ENCODE measurements around the gene EPHB3.

The EPHB3 gene

GRCh38 chr3:184596233-184596632, 34.6 kb downstream of the EPHB3 start:
- H2BK15ac ChIP-seq (ENCODE audit: low read length) = no peak overlapping the region
- no peaks in the 10 kb centered on the region for H3K36me3 ChIP-seq (replicated peaks in 1 of 2; ENCODE audit: control insufficient read depth in 2 of 2, insufficient read depth in 2 of 2, low read length in 2 of 2)
- H3K9ac ChIP-seq (ENCODE audit: low read depth, low read length, poor library complexity) = no peak overlapping the region
- no peak for DNase-seq (ENCODE audit: low spot score)
- H2BK120ac ChIP-seq (ENCODE audit: low read depth, low read length) = no peak overlapping the region
- H3K14ac ChIP-seq (ENCODE audit: low read length) = no peak overlapping the region
- no peak overlapping the region for H3K4me3 ChIP-seq (ENCODE audit: low read length in 2 of 2)
- peaks cover 31 to 34% of the 10 kb centered on the region in 2 donors for H3K4me1 ChIP-seq (ENCODE audit: control insufficient read depth in 2 of 2, insufficient read depth in 1 of 2, low read depth in 1 of 2, low read length in 2 of 2)
- H3K9me3 ChIP-seq (replicated peaks in 1 of 2; ENCODE audit: control insufficient read depth in 2 of 2, insufficient read depth in 1 of 2, low read depth in 1 of 2, low read length in 2 of 2) = no peaks in the 10 kb centered on the region
- peak overlapping the region; percentile 49 for H2AK5ac ChIP-seq (ENCODE audit: low read depth, low read length)
- H4K91ac ChIP-seq (ENCODE audit: low read depth, low read length, poor library complexity) = no peak overlapping the region
- no peak overlapping the region for H3K23ac ChIP-seq (ENCODE audit: low read depth, low read length, poor library complexity)
- H3K27me3 ChIP-seq (ENCODE audit: control insufficient read depth in 3 of 3, insufficient read depth in 3 of 3, low read depth in 1 of 3, low read length in 3 of 3) = peaks cover 0 to 27% (median 6%) of the 10 kb centered on the region in 3 experiments
- no peak overlapping the region for H2BK5ac ChIP-seq (ENCODE audit: low read length)
- H3K79me1 ChIP-seq (ENCODE audit: low read depth, low read length) = no peaks in the 10 kb centered on the region
- peak overlapping the region; percentile 66 for H3K18ac ChIP-seq (ENCODE audit: low read length)
- no peak overlapping the region for H4K8ac ChIP-seq (ENCODE audit: low read depth, low read length)
- no CpG with 5 or more reads among the region's 5 CpGs for WGBS, 2 donors (ENCODE audit: extremely low coverage in 2 of 2, insufficient read length in 2 of 2, insufficient replicate concordance in 1 of 2)
- H3K4me2 ChIP-seq (ENCODE audit: insufficient read depth, low read length, poor library complexity, severe bottlenecking) = no peak overlapping the region
- H3K4ac ChIP-seq (ENCODE audit: low read length) = no peak overlapping the region
- no peak overlapping the region for H2AFZ ChIP-seq (ENCODE audit: low read length)
- H3K27ac ChIP-seq (replicated peaks; ENCODE audit: low read length) = no peak overlapping the region
- peak overlapping the region; percentile 48 for H2BK12ac ChIP-seq (ENCODE audit: low read length)

GRCh38 chr3:184596886-184597575, 35.4 kb downstream of the EPHB3 start:
- Histone ChIP-seq H2BK15ac (ENCODE audit: low read length) (no peak overlapping the region), H3K4me2 (ENCODE audit: insufficient read depth, low read length, poor library complexity, severe bottlenecking) (no peak overlapping the region), H3K4ac (ENCODE audit: low read length) (no peak overlapping the region), H2BK12ac (ENCODE audit: low read length) (no peak overlapping the region), H3K23ac (ENCODE audit: low read depth, low read length, poor library complexity) (no peak overlapping the region), H3K9me3 (replicated peaks in 1 of 2; ENCODE audit: control insufficient read depth in 2 of 2, insufficient read depth in 1 of 2, low read depth in 1 of 2, low read length in 2 of 2) (no peaks in the 10 kb centered on the region), H2AK5ac (ENCODE audit: low read depth, low read length) (peak overlapping the region; percentile 0), H3K27ac (replicated peaks; ENCODE audit: low read length) (no peak overlapping the region), H3K18ac (ENCODE audit: low read length) (no peak overlapping the region), H2BK120ac (ENCODE audit: low read depth, low read length) (no peak overlapping the region), H3K79me1 (ENCODE audit: low read depth, low read length) (no peaks in the 10 kb centered on the region), H3K14ac (ENCODE audit: low read length) (no peak overlapping the region), H3K4me3 (ENCODE audit: low read length in 2 of 2) (no peak overlapping the region), H3K36me3 (replicated peaks in 1 of 2; ENCODE audit: control insufficient read depth in 2 of 2, insufficient read depth in 2 of 2, low read length in 2 of 2) (no peaks in the 10 kb centered on the region), H2AFZ (ENCODE audit: low read length) (no peak overlapping the region), H4K91ac (ENCODE audit: low read depth, low read length, poor library complexity) (no peak overlapping the region), H2BK5ac (ENCODE audit: low read length) (no peak overlapping the region), H3K4me1 (ENCODE audit: control insufficient read depth in 2 of 2, insufficient read depth in 1 of 2, low read depth in 1 of 2, low read length in 2 of 2) (peaks cover 33 to 35% of the 10 kb centered on the region in 2 donors), H3K9ac (ENCODE audit: low read depth, low read length, poor library complexity) (no peak overlapping the region), H3K27me3 (ENCODE audit: control insufficient read depth in 3 of 3, insufficient read depth in 3 of 3, low read depth in 1 of 3, low read length in 3 of 3) (peaks cover 0 to 30% (median 9%) of the 10 kb centered on the region in 3 experiments), H4K8ac (ENCODE audit: low read depth, low read length) (no peak overlapping the region)
- DNase-seq (ENCODE audit: low spot score) = no peak
- whole genome bisulfite sequencing, 2 donors (ENCODE audit: extremely low coverage in 2 of 2, insufficient read length in 2 of 2, insufficient replicate concordance in 1 of 2) = no CpG with 5 or more reads among the region's 6 CpGs

GRCh38 chr3:184597829-184598573, 36.4 kb downstream of the EPHB3 start:
- peak overlapping the region; percentile 41 for H2AK5ac ChIP-seq (ENCODE audit: low read depth, low read length)
- H3K4me2 ChIP-seq (ENCODE audit: insufficient read depth, low read length, poor library complexity, severe bottlenecking) = no peak overlapping the region
- no CpG with 5 or more reads among the region's 20 CpGs for WGBS, 2 donors (ENCODE audit: extremely low coverage in 2 of 2, insufficient read length in 2 of 2, insufficient replicate concordance in 1 of 2)
- H3K18ac ChIP-seq (ENCODE audit: low read length) = peak overlapping the region; percentile 62
- H2AFZ ChIP-seq (ENCODE audit: low read length) = no peak overlapping the region
- no peak for DNase-seq (ENCODE audit: low spot score)
- H3K4me3 ChIP-seq (ENCODE audit: low read length in 2 of 2) = peak overlapping the region in 1 of 2 donors; percentile 20
- H3K23ac ChIP-seq (ENCODE audit: low read depth, low read length, poor library complexity) = peak overlapping the region; percentile 37
- H4K91ac ChIP-seq (ENCODE audit: low read depth, low read length, poor library complexity) = no peak overlapping the region
- H2BK5ac ChIP-seq (ENCODE audit: low read length) = no peak overlapping the region
- H3K9me3 ChIP-seq (replicated peaks in 1 of 2; ENCODE audit: control insufficient read depth in 2 of 2, insufficient read depth in 1 of 2, low read depth in 1 of 2, low read length in 2 of 2) = no peaks in the 10 kb centered on the region
- H2BK120ac ChIP-seq (ENCODE audit: low read depth, low read length) = peak overlapping the region; percentile 24
- peaks cover 29 to 33% of the 10 kb centered on the region in 2 donors for H3K4me1 ChIP-seq (ENCODE audit: control insufficient read depth in 2 of 2, insufficient read depth in 1 of 2, low read depth in 1 of 2, low read length in 2 of 2)
- peak overlapping the region; percentile 28 for H2BK15ac ChIP-seq (ENCODE audit: low read length)
- H2BK12ac ChIP-seq (ENCODE audit: low read length) = peak overlapping the region; percentile 35
- no peak overlapping the region for H3K9ac ChIP-seq (ENCODE audit: low read depth, low read length, poor library complexity)
- no peaks in the 10 kb centered on the region for H3K79me1 ChIP-seq (ENCODE audit: low read depth, low read length)
- no peak overlapping the region for H3K14ac ChIP-seq (ENCODE audit: low read length)
- H3K27ac ChIP-seq (replicated peaks; ENCODE audit: low read length) = no peak overlapping the region
- peaks cover 0 to 30% (median 9%) of the 10 kb centered on the region in 3 experiments for H3K27me3 ChIP-seq (ENCODE audit: control insufficient read depth in 3 of 3, insufficient read depth in 3 of 3, low read depth in 1 of 3, low read length in 3 of 3)
- no peak overlapping the region for H4K8ac ChIP-seq (ENCODE audit: low read depth, low read length)
- H3K36me3 ChIP-seq (replicated peaks in 1 of 2; ENCODE audit: control insufficient read depth in 2 of 2, insufficient read depth in 2 of 2, low read length in 2 of 2) = no peaks in the 10 kb centered on the region
- H3K4ac ChIP-seq (ENCODE audit: low read length) = no peak overlapping the region

GRCh38 chr3:184598574-184598927, 37.0 kb downstream of the EPHB3 start:
- H3K36me3 ChIP-seq (replicated peaks in 1 of 2; ENCODE audit: control insufficient read depth in 2 of 2, insufficient read depth in 2 of 2, low read length in 2 of 2) = no peaks in the 10 kb centered on the region
- no peak overlapping the region for H3K4me2 ChIP-seq (ENCODE audit: insufficient read depth, low read length, poor library complexity, severe bottlenecking)
- H3K9ac ChIP-seq (ENCODE audit: low read depth, low read length, poor library complexity) = no peak overlapping the region
- H3K9me3 ChIP-seq (replicated peaks in 1 of 2; ENCODE audit: control insufficient read depth in 2 of 2, insufficient read depth in 1 of 2, low read depth in 1 of 2, low read length in 2 of 2) = no peaks in the 10 kb centered on the region
- no peak overlapping the region for H4K8ac ChIP-seq (ENCODE audit: low read depth, low read length)
- H4K91ac ChIP-seq (ENCODE audit: low read depth, low read length, poor library complexity) = no peak overlapping the region
- H3K18ac ChIP-seq (ENCODE audit: low read length) = peak overlapping the region; percentile 23
- peak overlapping the region; percentile 41 for H2AK5ac ChIP-seq (ENCODE audit: low read depth, low read length)
- peaks cover 0 to 30% (median 10%) of the 10 kb centered on the region in 3 experiments for H3K27me3 ChIP-seq (ENCODE audit: control insufficient read depth in 3 of 3, insufficient read depth in 3 of 3, low read depth in 1 of 3, low read length in 3 of 3)
- no peak overlapping the region for H2AFZ ChIP-seq (ENCODE audit: low read length)
- no peak overlapping the region for H3K23ac ChIP-seq (ENCODE audit: low read depth, low read length, poor library complexity)
- H3K27ac ChIP-seq (replicated peaks; ENCODE audit: low read length) = no peak overlapping the region
- DNase-seq (ENCODE audit: low spot score) = no peak
- no peak overlapping the region for H2BK120ac ChIP-seq (ENCODE audit: low read depth, low read length)
- H3K14ac ChIP-seq (ENCODE audit: low read length) = no peak overlapping the region
- no peak overlapping the region for H2BK5ac ChIP-seq (ENCODE audit: low read length)
- H3K4ac ChIP-seq (ENCODE audit: low read length) = no peak overlapping the region
- peaks cover 27 to 32% of the 10 kb centered on the region in 2 donors for H3K4me1 ChIP-seq (ENCODE audit: control insufficient read depth in 2 of 2, insufficient read depth in 1 of 2, low read depth in 1 of 2, low read length in 2 of 2)
- H3K4me3 ChIP-seq (ENCODE audit: low read length in 2 of 2) = no peak overlapping the region
- no CpG with 5 or more reads among the region's 7 CpGs for WGBS, 2 donors (ENCODE audit: extremely low coverage in 2 of 2, insufficient read length in 2 of 2, insufficient replicate concordance in 1 of 2)
- H3K79me1 ChIP-seq (ENCODE audit: low read depth, low read length) = no peaks in the 10 kb centered on the region
- H2BK15ac ChIP-seq (ENCODE audit: low read length) = no peak overlapping the region
- no peak overlapping the region for H2BK12ac ChIP-seq (ENCODE audit: low read length)
